Body of pancreas (tissue), 4 donors: Measurements from ENCODE around the gene ARL13B.

Experiments
- CTCF ChIP-seq, 7 experiments: fragments of 450-650 bp in 4 of 7; fragments of 200-600 bp in 3 of 7; sonication (generic) in 3 of 7; IDR thresholded peaks; one replicate each; pipeline ENCODE4 v1.5.1; 2016 to 2019; ENCODE audit warnings: antibody characterized with exemption in 7 of 7
- POLR2A ChIP-seq, 3 donors: fragments of 450-650 bp; IDR thresholded peaks; one replicate each; pipeline ENCODE4 v1.6.1; 2016; ENCODE audit warnings: antibody characterized with exemption in 3 of 3, mild to moderate bottlenecking in 2 of 3

- TF ChIP-seq CTCF (IDR thresholded peaks at IDR 0.05) (no peak), POLR2A (IDR thresholded peaks at IDR 0.05) (no peak)
Measured at GRCh38 chr3:94011233-94011711, 31.3 kb downstream of the ARL13B start.
